GM21390 (cell line): ENCODE data around the gene LY6G5B.
"Not testable (repeated sequence)": the region's sequence is repeated elsewhere in the genome, so short reads cannot be mapped to it uniquely, and the experiment has no call there.

Experiments
- ATAC-seq: cut with Tn5 transposase; IDR thresholded peaks from one replicate; pipeline ENCODE4 v1.9.1; 2021; ENCODE audit not compliant: unreplicated experiment

Gene LY6G5B

DNA sequence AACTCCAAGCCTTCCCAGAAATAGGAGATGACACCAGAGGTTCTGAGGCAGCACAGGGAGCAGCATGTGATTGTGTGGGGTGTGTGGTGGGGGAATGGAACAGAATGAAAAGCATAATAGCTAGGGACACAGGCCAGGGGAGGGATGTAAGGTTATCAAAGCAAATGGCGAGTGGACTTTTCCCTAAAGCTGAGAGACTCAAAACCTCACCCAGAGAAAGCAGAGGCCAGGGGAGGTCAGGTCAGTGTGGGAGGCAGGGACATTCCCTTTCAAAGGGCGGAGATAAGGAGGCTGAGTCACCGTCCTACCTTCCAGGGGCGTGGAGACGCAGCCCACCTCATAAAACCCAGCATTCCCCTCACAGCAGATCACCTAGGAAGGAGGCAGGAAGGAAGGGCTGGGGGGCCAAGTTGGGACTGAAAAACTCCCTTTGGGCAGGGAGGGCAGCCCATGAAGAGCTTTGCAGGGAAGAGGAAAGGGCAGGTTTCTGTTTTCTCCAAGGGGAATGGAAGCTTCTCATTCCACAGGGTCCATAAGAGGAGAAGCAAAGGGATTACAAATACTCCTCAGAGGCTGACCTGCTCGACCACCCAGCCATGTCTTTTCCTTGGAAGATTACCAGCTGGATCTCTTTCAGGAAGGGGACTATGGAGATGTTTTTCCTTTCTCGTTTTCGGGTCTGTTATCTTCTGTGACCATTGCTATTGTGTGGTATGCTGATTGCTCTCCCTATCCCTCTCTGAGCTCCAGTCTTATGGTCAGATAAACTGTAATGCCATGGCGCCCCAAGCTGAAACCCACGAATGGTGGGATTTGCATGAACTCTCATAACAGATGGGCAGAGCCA lies 20.7 kb downstream of the LY6G5B start:
- no peak for ATAC-seq

- ATAC-seq, result no peak
These were observed 21.3 kb downstream of the LY6G5B start for GRCh38 chr6:31691078-31691463.

GRCh38 chr6:31691564-31692108 lies 21.9 kb downstream of the LY6G5B start:
- ATAC-seq, result no peak

GRCh38 chr6:31692353-31692752 lies 22.6 kb downstream of the LY6G5B start:
- no peak for ATAC-seq

GRCh38 chr6:31692886-31693285 lies 23.1 kb downstream of the LY6G5B start:
- no peak for ATAC-seq

DNA sequence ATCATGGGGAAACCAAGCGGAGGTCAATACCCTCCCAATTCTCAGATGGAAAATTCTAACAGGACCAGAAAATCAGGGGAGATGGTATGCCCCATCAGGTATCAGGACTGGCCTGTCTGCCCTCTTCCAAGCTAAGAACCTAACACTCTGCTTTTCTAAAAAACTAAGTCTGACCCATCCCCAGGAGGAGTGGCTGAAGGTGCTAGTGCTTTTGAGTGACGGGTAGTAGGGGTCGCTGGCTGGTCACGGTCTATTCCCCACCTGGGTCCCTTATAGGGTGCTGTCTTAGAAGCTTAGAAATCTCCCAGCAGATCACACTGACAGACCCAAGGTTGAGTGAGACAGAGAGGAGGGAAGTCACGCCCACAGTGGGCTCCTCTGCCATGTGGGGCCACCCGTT lies 23.8 kb downstream of the LY6G5B start:
- ATAC-seq, result no peak

DNA sequence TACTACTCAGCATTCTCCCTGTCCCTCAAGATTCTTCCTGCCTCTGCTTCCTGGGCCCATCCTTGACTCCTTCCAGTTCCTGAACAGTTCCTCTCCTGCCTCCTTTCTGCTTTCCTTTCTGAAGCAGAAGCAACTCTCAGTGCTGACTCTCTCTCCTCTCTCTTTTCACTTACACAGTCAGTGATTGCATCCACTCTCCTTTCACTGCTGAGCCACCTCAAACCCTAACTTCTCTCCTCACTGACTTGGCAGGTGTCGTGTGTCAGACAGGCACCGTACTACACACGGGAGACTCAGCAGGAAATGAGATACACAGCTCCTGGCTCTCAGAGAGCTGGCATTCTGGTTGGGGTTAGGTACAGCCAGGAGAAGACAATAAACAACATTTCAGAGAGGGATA lies 27.8 kb downstream of the LY6G5B start:
- no peak for ATAC-seq

DNA sequence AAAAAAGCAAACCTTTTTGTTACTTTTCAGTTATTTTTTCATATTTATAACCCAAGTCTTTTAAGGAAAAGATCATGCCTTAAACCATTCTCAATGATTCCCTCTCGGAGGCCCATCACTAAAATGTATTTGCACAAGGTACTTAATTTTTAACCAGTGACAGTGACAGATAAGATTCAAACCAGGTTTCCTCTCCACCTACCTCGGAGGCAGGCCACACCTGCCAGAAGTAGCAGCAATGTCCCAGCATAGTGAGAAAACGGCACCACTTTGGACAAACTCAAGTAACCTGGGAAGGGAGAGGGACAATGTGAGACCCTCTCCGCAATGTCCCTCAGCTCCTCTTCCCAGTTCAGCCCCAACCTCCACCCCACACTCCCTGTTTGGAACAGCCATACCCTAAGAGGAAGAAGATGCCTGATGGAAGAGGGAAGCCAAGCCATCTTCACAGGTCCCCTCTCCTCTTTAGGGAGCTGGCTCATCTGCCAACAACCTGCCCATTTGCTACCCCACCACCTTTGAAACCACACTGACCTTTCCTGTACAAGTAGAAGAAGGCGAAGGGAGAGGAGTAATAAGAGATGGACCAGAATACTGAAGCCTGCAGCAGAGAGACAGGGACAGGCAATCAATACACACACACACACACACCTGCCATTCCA lies 31.1 kb downstream of the LY6G5B start:
- no peak for ATAC-seq

DNA sequence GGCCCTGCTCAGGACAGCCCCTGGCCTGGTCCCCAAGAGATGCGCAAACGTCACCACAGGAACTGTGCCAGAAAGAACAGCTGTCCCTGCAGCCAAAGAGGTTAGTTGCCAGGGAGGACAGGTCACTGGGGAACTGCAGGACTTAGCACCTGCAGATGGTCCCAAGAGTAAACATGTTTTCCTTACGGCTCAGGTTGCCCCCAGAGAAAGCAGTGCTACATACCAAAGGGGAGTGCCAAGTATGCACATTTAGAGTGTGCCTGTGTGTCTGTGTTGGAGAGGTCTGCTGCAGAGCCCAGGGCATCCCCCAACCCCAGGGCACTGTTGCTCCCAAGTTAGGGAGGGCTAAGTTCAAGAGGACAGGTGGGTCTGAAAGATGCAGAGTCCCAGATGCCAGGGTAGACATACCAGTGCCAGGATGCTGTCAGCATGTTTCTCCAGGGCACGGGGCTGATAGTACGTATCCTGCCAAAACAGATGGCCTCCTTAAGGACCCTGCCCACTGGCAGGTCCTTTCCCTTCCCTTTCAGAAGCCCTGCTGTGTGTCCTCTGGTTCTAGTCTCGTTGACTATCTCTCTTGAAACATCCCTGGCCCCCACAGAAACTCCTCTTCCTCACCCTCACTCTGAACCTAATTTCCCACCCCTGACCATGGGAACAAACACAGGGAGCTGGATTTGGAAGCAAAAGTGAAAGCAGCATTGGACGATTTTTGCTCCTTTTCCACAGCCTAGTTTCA lies 32.1 kb downstream of the LY6G5B start:
- no peak for ATAC-seq

- no peak for ATAC-seq
These were observed 32.6 kb downstream of the LY6G5B start for GRCh38 chr6:31702405-31702818.

DNA sequence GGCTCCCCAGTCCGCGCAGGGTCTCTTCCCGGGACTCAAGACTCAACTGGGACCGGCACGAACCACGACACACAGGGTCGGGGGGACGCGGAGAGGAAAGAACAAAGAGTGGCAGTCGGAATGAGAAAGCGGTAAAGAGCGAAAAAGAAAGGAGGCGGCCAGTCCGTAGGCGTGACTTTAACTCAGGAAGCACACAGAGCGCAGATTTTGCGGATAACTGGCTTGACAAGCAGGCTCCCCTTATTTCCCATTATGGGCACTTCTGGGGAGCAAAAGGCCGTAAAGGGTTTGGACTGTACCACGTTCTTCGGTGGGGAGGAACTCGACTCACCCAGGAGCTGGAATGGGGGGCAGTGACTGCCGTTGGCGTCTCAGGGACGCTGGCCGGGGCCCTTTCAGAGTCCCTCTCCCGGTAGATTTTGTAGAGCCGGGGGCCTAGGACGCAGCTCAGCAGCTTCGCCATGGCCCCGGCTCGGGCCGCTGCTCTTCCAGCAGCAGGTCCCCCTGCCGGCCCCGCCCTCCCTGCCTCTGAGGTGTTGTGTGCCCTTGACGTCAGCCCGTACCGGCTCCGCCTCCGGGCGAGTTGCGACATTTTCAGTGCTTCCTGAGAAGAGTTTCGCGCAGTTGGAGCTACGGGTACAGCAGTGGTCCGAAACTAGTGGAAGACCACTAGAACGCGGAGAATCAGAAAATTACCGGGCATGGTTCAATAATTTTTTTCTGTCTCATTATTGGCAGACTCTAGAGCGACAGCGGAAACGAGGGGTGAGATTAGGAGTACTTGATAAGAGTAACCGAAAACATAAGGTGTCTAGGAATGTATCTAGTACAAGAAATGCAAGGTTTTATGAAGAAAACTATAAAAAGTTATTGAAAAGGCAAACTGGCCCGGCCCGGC lies 33.3 kb downstream of the LY6G5B start, which contains the start of gene ABHD16A:
Gene ABHD16A (minus strand): TSS at position 506 of the 898 bp plus-strand sequence. CDS start 43 bp downstream, at position 463.
- ATAC-seq, result peak; percentile 83

DNA sequence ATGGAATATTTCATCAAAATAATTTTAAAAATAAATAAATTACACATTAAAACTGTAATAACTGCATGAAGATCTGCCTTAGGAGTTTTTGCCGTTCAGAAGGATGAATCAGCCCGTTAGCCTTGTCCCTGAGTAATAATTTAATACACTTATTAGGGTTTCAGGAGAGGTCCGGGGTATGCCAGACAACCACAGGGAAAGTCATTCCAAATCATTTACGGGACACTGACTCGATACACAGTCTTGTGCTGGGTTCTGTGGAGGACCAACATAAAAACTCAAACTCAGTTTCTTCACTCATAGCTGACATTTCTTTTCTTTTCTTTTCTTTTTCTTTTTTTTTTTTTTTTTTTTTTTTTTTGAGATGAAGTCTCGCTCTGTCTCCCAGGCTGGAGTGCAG lies 36.2 kb downstream of the LY6G5B start:
- no peak for ATAC-seq

- no peak for ATAC-seq
These were observed 36.8 kb downstream of the LY6G5B start, which contains the start of gene LY6G6F for GRCh38 chr6:31706599-31706998. Gene LY6G6F, plus strand, starts transcription at chr6:31706866. Its CDS starts 41 bp downstream, at chr6:31706907.

DNA sequence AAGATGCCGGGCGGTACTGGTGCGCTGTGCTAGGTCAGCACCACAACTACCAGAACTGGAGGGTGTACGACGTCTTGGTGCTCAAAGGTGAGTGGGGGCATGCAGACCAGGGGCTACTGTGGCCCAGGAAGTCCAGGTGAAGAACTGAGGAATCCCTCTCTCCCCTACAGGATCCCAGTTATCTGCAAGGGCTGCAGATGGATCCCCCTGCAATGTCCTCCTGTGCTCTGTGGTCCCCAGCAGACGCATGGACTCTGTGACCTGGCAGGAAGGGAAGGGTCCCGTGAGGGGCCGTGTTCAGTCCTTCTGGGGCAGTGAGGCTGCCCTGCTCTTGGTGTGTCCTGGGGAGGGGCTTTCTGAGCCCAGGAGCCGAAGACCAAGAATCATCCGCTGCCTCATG lies 37.9 kb downstream of the LY6G5B start:
- ATAC-seq, result no peak

GRCh38 chr6:31708224-31708623 lies 38.4 kb downstream of the LY6G5B start:
- ATAC-seq, result no peak

DNA sequence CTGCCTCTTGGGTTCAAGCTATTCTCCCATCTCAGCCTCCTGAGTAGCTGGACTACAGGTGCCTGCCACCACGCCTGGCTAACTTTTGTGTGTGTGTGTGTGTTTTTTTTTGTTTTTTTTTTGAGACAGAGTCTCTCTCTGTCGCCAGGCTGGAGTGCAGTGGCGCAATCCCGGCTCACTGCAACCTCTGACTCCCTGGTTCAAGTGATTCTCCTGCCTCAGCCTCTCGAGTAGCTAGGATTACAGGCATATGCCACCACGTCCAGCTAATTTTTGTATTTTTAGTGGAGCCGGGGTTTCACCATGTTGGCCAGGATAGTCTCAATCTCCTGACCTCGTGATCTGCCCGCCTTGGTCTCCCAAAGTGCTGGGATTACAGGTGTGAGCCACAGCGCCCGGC lies 39.4 kb downstream of the LY6G5B start:
- ATAC-seq, result not testable (repeated sequence)

DNA sequence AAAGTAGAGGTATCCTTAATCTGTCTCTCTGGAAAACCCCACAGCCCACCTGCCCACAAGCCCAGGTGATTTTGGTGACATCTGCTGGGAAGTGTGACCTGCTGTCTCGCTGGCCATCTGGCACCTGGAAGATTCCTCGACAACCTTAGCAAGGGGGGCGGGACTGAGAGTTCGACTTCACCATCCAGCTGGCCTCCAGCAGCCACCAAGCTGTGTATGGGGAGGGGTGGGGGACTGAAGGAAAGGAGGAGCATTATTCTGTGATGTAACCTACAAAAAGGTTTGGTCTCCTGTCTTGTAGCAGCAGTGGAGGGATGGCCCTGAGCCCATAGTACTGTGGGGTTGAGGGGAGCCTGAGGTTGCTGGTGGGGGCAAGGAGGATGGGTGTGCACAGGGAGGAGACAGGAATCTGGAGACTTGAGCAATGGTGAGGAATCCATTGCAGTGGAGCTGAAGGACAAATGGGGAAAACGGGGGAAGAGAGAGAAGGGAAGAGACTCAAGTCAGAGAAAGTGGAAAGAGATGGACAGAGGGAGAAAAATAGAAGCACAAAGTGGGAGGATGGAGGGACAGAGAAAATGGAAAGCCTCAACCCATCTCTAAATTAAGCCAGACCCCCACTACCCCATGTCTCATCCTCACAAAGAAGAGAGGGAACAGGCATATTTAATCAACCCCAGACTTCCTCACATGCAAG lies 40.9 kb downstream of the LY6G5B start:
- ATAC-seq, result no peak

- ATAC-seq, result no peak
These were observed 41.5 kb downstream of the LY6G5B start for GRCh38 chr6:31711233-31711632.

DNA sequence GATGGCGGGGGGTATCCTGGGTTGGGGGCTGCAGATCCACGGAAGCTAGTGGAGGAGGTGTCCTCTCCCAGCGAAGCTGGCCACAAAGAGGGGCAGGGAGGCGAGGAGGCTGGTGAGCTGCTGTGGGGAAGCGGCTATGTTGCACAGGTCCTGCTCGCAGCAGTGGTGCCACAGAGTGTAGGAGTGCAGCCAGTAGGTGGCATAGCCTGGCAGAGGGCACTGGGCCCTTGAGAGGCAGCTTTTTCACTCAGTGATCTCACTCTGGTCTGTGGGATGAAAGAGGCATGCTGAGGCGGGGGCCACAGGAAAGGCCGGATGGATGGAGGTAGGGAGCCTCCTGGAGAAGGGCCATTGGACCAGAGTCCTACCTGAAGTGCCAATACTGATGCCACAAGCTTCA lies 42.5 kb downstream of the LY6G5B start:
- ATAC-seq, result no peak

- ATAC-seq, result no peak
These were observed 43.7 kb downstream of the LY6G5B start for GRCh38 chr6:31713465-31713864.
